NB4 (cell line): ENCODE data around the gene TANC1.

Experiments used
- POLR2A ChIP-seq: IDR thresholded peaks from 2 replicates; pipeline ENCODE4 v1.6.1; 2011; ENCODE audit warnings: mild to moderate bottlenecking; ENCODE audit not compliant: insufficient read length; ENCODE audit errors: extremely low read depth
- TF ChIP-seq, protein P1 (sequence below): IDR thresholded peaks from one replicate; pipeline ENCODE4 v1.5.1; 2012; ENCODE audit warnings: low read depth, low read length
- TF ChIP-seq, protein P2 (sequence below): IDR thresholded peaks from 2 replicates; pipeline ENCODE4 v1.6.1; 2011; ENCODE audit warnings: low read depth, low read length

DNA sequence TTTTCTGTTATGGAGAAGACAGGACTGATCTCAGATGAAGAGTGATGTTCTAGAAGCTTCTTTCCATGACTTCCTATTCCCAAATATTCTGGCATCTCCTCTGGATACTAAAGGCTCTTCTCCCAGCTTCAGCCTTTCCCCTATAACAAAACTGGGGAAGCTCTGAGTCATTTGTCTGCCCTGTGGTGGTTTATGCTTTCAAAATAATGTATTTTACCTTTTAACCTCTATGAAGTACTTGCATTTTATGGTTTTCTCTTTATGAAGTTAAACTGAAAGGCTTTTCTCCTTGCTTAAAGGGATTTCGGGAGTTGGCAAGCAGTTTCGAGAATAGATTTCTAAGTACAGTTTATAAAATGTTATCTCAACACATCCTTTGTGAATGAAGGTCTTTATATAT is 104.4 kb downstream of the TANC1 start:
- TF ChIP-seq, protein P1, sequence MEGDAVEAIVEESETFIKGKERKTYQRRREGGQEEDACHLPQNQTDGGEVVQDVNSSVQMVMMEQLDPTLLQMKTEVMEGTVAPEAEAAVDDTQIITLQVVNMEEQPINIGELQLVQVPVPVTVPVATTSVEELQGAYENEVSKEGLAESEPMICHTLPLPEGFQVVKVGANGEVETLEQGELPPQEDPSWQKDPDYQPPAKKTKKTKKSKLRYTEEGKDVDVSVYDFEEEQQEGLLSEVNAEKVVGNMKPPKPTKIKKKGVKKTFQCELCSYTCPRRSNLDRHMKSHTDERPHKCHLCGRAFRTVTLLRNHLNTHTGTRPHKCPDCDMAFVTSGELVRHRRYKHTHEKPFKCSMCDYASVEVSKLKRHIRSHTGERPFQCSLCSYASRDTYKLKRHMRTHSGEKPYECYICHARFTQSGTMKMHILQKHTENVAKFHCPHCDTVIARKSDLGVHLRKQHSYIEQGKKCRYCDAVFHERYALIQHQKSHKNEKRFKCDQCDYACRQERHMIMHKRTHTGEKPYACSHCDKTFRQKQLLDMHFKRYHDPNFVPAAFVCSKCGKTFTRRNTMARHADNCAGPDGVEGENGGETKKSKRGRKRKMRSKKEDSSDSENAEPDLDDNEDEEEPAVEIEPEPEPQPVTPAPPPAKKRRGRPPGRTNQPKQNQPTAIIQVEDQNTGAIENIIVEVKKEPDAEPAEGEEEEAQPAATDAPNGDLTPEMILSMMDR, result no peak
- no peak for TF ChIP-seq POLR2A
- TF ChIP-seq, protein P2, sequence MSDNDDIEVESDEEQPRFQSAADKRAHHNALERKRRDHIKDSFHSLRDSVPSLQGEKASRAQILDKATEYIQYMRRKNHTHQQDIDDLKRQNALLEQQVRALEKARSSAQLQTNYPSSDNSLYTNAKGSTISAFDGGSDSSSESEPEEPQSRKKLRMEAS, result no peak
